PC-9 (cell line): Measurements from ENCODE around the gene OGDH. TPM values are rescaled to one million over a fixed set of nuclear protein-coding genes. Genes with fewer than 3 reads are reported as not detected.

ENCODE experiments used
- BruUV-seq: library from RNA; stranded (reverse); fragments of 400-500 nt; replicated peaks from 2 replicates; lab custom pipeline; 2021; lab: Mats Ljungman, UMichigan
- CTCF ChIA-PET: fragments of 300-600 bp; sonication (Branson Sonifier 250); formaldehyde crosslinking; loops from one replicate; lab custom pipeline; 2022; ENCODE audit warnings: antibody characterized with exemption; lab: Charles Lee
- POLR2A ChIA-PET: fragments of 300-600 bp; sonication (Branson Sonifier 250); formaldehyde crosslinking; loops from one replicate; lab custom pipeline; 2022; ENCODE audit warnings: antibody characterized with exemption; ENCODE audit not compliant: unreplicated experiment; lab: Charles Lee
- DNase-seq, 2 experiments: peaks; one replicate each; pipeline versions ENCODE4 v3.0.0 to v3.0.0-alpha.2; 2015 to 2022; ENCODE audit warnings: mixed read lengths in 1 of 2
- H2AFZ ChIP-seq: fragments of 200-600 bp; sonication (generic); 2 replicates; pipeline ENCODE4 v1.8.1; 2017; ENCODE audit warnings: antibody characterized with exemption
- H3F3A ChIP-seq: fragments of 200-600 bp; sonication (generic); 2 replicates; pipeline ENCODE4 v1.8.1; 2017; ENCODE audit warnings: antibody characterized with exemption, mild to moderate bottlenecking, low read depth; ENCODE audit not compliant: insufficient read depth
- H3K27ac ChIP-seq: fragments of 200-600 bp; sonication (generic); 2 replicates; pipeline ENCODE4 v1.6.1; 2016; ENCODE audit warnings: mixed run types
- H3K27me3 ChIP-seq: fragments of 200-600 bp; sonication (generic); 2 replicates; pipeline ENCODE4 v1.6.1; 2016; ENCODE audit warnings: low read depth, mixed run types; ENCODE audit not compliant: insufficient read depth
- H3K36me3 ChIP-seq: fragments of 200-600 bp; sonication (generic); 2 replicates; pipeline ENCODE4 v1.6.1; 2016; ENCODE audit warnings: low read depth, mixed run types
- H3K4me1 ChIP-seq: fragments of 200-600 bp; sonication (generic); replicated peaks from 2 replicates; pipeline ENCODE4 v1.6.1; 2016; ENCODE audit warnings: mixed run types; ENCODE audit not compliant: insufficient read depth
- H3K4me2 ChIP-seq: fragments of 200-600 bp; sonication (generic); 2 replicates; pipeline ENCODE4 v1.6.1; 2017; ENCODE audit warnings: mixed run types
- H3K4me3 ChIP-seq: fragments of 200-600 bp; sonication (generic); 2 replicates; pipeline ENCODE4 v1.6.1; 2016; ENCODE audit warnings: mixed run types
- H3K79me2 ChIP-seq: fragments of 200-600 bp; sonication (generic); 2 replicates; pipeline ENCODE4 v1.6.1; 2017; ENCODE audit warnings: low read depth, mixed run types
- H3K9me2 ChIP-seq: fragments of 200-600 bp; sonication (generic); 2 replicates; pipeline ENCODE4 v1.8.1; 2017; ENCODE audit warnings: mild to moderate bottlenecking; ENCODE audit not compliant: insufficient read depth
- H3K9me3 ChIP-seq: fragments of 200-600 bp; sonication (generic); 2 replicates; pipeline ENCODE4 v1.8.1; 2016; ENCODE audit warnings: low read depth; ENCODE audit not compliant: insufficient read depth
- H4K20me1 ChIP-seq: fragments of 200-600 bp; sonication (generic); 2 replicates; pipeline ENCODE4 v1.8.1; 2017; ENCODE audit not compliant: insufficient read depth
- CTCF ChIP-seq: fragments of 200-600 bp; sonication (generic); conservative IDR thresholded peaks from 2 replicates; pipeline ENCODE4 v1.6.1; 2017; ENCODE audit warnings: mixed run types, antibody characterized with exemption, mild to moderate bottlenecking, moderate library complexity
- EZH2 ChIP-seq: fragments of 200-600 bp; sonication (generic); IDR thresholded peaks from 2 replicates; pipeline ENCODE4 v1.8.0; 2017; ENCODE audit warnings: antibody characterized with exemption, low read depth
- intact Hi-C: fragments of 100-400 bp; cut with micrococcal nuclease; formaldehyde crosslinking; loops from one replicate; pipeline ENCODE4 v1.10.0; 2022; ENCODE audit not compliant: unreplicated experiment
- total RNA-seq: library from RNA; stranded (reverse); gene quantifications from 2 replicates; pipeline ENCODE4 v1.2.3, GENCODE V29; 2021

Gene OGDH
- total RNA-seq, 1 experiment from 2014 or later = 135 TPM

GRCh38 chr7:44633254-44634186, 27.1 kb downstream of the OGDH start:
- Histone ChIP-seq H3F3A (peaks cover 54% of the 10 kb centered on the region), H3K4me1 (peaks cover 56% of the 10 kb centered on the region), H3K27me3 (no peaks in the 10 kb centered on the region), H3K79me2 (peaks cover 38% of the 10 kb centered on the region), H3K9me3 (no peaks in the 10 kb centered on the region), H3K9me2 (no peaks in the 10 kb centered on the region), H3K27ac (peak overlapping the region; percentile 58), H4K20me1 (no peaks in the 10 kb centered on the region), H3K4me3 (no peak overlapping the region), H3K4me2 (peak overlapping the region; percentile 7), H2AFZ (no peak overlapping the region), H3K36me3 (peaks cover 21% of the 10 kb centered on the region)
- intact Hi-C loops = no loop called here
- TF ChIP-seq EZH2 (no peak), CTCF (no peak)
- ChIA-PET POLR2A (no interaction called here), CTCF (interaction anchor here (0.6 to 0.9 kb wide), 3 partner anchors 60 to 225 kb away, joined by 3 read pairs; no protein-coding TSS in a partner anchor)
- BruUV-seq = no TSS peak
- DNase-seq = peak; percentile 57 to 58

- Histone ChIP-seq H3F3A (peaks cover 62% of the 10 kb centered on the region), H4K20me1 (no peaks in the 10 kb centered on the region), H3K4me2 (peak overlapping the region; percentile 7; the same call in 1 of the 2 replicates), H3K9me3 (no peaks in the 10 kb centered on the region), H3K36me3 (peaks cover 14% of the 10 kb centered on the region), H3K27ac (peak overlapping the region; percentile 58), H3K9me2 (no peaks in the 10 kb centered on the region), H2AFZ (no peak overlapping the region), H3K4me3 (no peak overlapping the region), H3K4me1 (peaks cover 64% of the 10 kb centered on the region), H3K27me3 (no peaks in the 10 kb centered on the region), H3K79me2 (peaks cover 33% of the 10 kb centered on the region)
- BruUV-seq = no TSS peak
- intact Hi-C loops = no loop called here
- POLR2A ChIA-PET = interaction anchor here (0.6 kb wide), 1 partner anchor 39 kb away, joined by 3 read pairs; no protein-coding TSS in a partner anchor
- TF ChIP-seq EZH2 (no peak), CTCF (no peak)
- CTCF ChIA-PET = interaction anchor here (0.9 kb wide), 1 partner anchor 61 kb away, joined by 3 read pairs; no protein-coding TSS in a partner anchor
- peak in 1 of 2 experiments; percentile 68 for DNase-seq
Measured at GRCh38 chr7:44634187-44634838, 27.9 kb downstream of the OGDH start.

- H3K4me3 ChIP-seq = no peak overlapping the region
- intact Hi-C loops = no loop called here
- peaks cover 33% of the 10 kb centered on the region for H3K79me2 ChIP-seq
- H3K4me2 ChIP-seq = no peak overlapping the region
- peaks cover 71% of the 10 kb centered on the region for H3K4me1 ChIP-seq
- H3K36me3 ChIP-seq = peaks cover 12% of the 10 kb centered on the region
- no TSS peak for BruUV-seq
- peaks cover 69% of the 10 kb centered on the region for H3F3A ChIP-seq
- TF ChIP-seq CTCF = no peak
- TF ChIP-seq EZH2 = no peak
- H3K27me3 ChIP-seq = no peaks in the 10 kb centered on the region
- no peaks in the 10 kb centered on the region for H3K9me3 ChIP-seq
- no peaks in the 10 kb centered on the region for H4K20me1 ChIP-seq
- ChIA-PET CTCF (no interaction called here), POLR2A (interaction anchor here (0.6 kb wide), 1 partner anchor 40 kb away, joined by 3 read pairs; no protein-coding TSS in a partner anchor)
- DNase-seq = no peak
- no peaks in the 10 kb centered on the region for H3K9me2 ChIP-seq
- H3K27ac ChIP-seq = peak overlapping the region; percentile 58; the same call in 1 of the 2 replicates
- no peak overlapping the region for H2AFZ ChIP-seq
Measured at GRCh38 chr7:44634839-44635591, 28.6 kb downstream of the OGDH start.
